H9 (cell line): ENCODE data around the gene FXN. TPM values are rescaled to one million over a fixed set of nuclear protein-coding genes. Genes with fewer than 3 reads are reported as not detected.
A peak's percentile ranks its signal among the peaks of the same experiment; 100 is the strongest.

Experiments used
- DNase-seq: peaks from one replicate; pipeline ENCODE4 v3.0.0-alpha.2; 2017
- H2AFZ ChIP-seq: one replicate; pipeline ENCODE4 v1.6.1; 2013; ENCODE audit warnings: mild to moderate bottlenecking, low read length, control low read depth, moderate library complexity
- H2AK5ac ChIP-seq: 2 replicates; pipeline ENCODE4 v1.6.1; 2013; ENCODE audit warnings: low read length, control low read depth, mixed read lengths; ENCODE audit not compliant: insufficient read length
- H2BK120ac ChIP-seq: one replicate; pipeline ENCODE4 v1.6.1; 2013; ENCODE audit warnings: low read depth, mild to moderate bottlenecking, low read length, control low read depth, inconsistent platforms; ENCODE audit not compliant: poor library complexity, severe bottlenecking
- H2BK12ac ChIP-seq: 2 replicates; pipeline ENCODE4 v1.6.1; 2013; ENCODE audit warnings: low read length, control low read depth, mixed read lengths, low read depth; ENCODE audit not compliant: insufficient read length
- H2BK15ac ChIP-seq: 2 replicates; pipeline ENCODE4 v1.6.1; 2013; ENCODE audit warnings: low read depth, low read length, control low read depth
- H2BK20ac ChIP-seq: one replicate; pipeline ENCODE4 v1.6.1; 2013; ENCODE audit warnings: low read depth, mild to moderate bottlenecking, low read length, control low read depth, inconsistent platforms; ENCODE audit not compliant: poor library complexity, severe bottlenecking
- H2BK5ac ChIP-seq: 2 replicates; pipeline ENCODE4 v1.6.1; 2013; ENCODE audit warnings: low read length, control low read depth, mixed read lengths; ENCODE audit not compliant: insufficient read length
- H3K14ac ChIP-seq: 2 replicates; pipeline ENCODE4 v1.6.1; 2013; ENCODE audit warnings: low read length, control low read depth; ENCODE audit not compliant: insufficient read depth
- H3K18ac ChIP-seq: 2 replicates; pipeline ENCODE4 v1.6.1; 2013; ENCODE audit warnings: low read depth, mild to moderate bottlenecking, mixed read lengths, low read length, control low read depth; ENCODE audit not compliant: insufficient read length
- H3K23ac ChIP-seq: 2 replicates; pipeline ENCODE4 v1.6.1; 2013; ENCODE audit warnings: low read length, control low read depth, mixed read lengths, low read depth; ENCODE audit not compliant: insufficient read length
- H3K23me2 ChIP-seq: 2 replicates; pipeline ENCODE4 v1.6.1; 2013; ENCODE audit warnings: low read depth, mild to moderate bottlenecking, mixed read lengths, low read length, control low read depth; ENCODE audit not compliant: insufficient read length, poor library complexity, severe bottlenecking
- H3K27ac ChIP-seq: 2 replicates; pipeline ENCODE4 v1.5.1; 2013; ENCODE audit warnings: low read length, control low read depth, mixed read lengths, low read depth; ENCODE audit not compliant: insufficient read length
- H3K27me3 ChIP-seq: 2 replicates; pipeline ENCODE4 v1.6.1; 2013; ENCODE audit warnings: low read length, control low read depth, inconsistent platforms; ENCODE audit not compliant: insufficient read depth
- H3K4ac ChIP-seq: 2 replicates; pipeline ENCODE4 v1.6.1; 2013; ENCODE audit warnings: low read depth, mild to moderate bottlenecking, control low read depth, inconsistent platforms, low read length, moderate library complexity
- H3K4me1 ChIP-seq: 2 replicates; pipeline ENCODE4 v1.6.1; 2013; ENCODE audit warnings: low read length, control low read depth, inconsistent platforms; ENCODE audit not compliant: insufficient read depth
- H3K4me2 ChIP-seq: 2 replicates; pipeline ENCODE4 v1.6.1; 2013; ENCODE audit warnings: low read length, control low read depth, mixed read lengths; ENCODE audit not compliant: insufficient read length, insufficient read depth
- H3K56ac ChIP-seq: 2 replicates; pipeline ENCODE4 v1.6.1; 2013; ENCODE audit warnings: low read depth, mild to moderate bottlenecking, mixed read lengths, low read length, control low read depth; ENCODE audit not compliant: insufficient read length
- H3K79me1 ChIP-seq: 2 replicates; pipeline ENCODE4 v1.6.1; 2013; ENCODE audit warnings: low read depth, mild to moderate bottlenecking, moderate library complexity, low read length, control low read depth, inconsistent platforms; ENCODE audit not compliant: insufficient read depth, poor library complexity, severe bottlenecking
- H3K79me2 ChIP-seq: 2 replicates; pipeline ENCODE4 v1.6.1; 2013; ENCODE audit warnings: low read length, control low read depth, inconsistent platforms; ENCODE audit not compliant: insufficient read depth
- H3K9ac ChIP-seq: 2 replicates; pipeline ENCODE4 v1.6.1; 2013; ENCODE audit warnings: low read length, control low read depth, mixed read lengths; ENCODE audit not compliant: insufficient read length; ENCODE audit errors: extremely low read depth
- H3K9me3 ChIP-seq: one replicate; pipeline ENCODE4 v1.6.1; 2013; ENCODE audit warnings: low read depth, low read length, inconsistent platforms; ENCODE audit not compliant: control insufficient read depth
- H3T11ph ChIP-seq: one replicate; pipeline ENCODE4 v1.6.1; 2013; ENCODE audit warnings: mild to moderate bottlenecking, low read length, control low read depth, inconsistent platforms
- H4K20me1 ChIP-seq: one replicate; pipeline ENCODE4 v1.6.1; 2013; ENCODE audit not compliant: control insufficient read depth, insufficient read length, insufficient read depth
- H4K5ac ChIP-seq: 2 replicates; pipeline ENCODE4 v1.6.1; 2013; ENCODE audit warnings: low read depth, mild to moderate bottlenecking, mixed read lengths, low read length, control low read depth; ENCODE audit not compliant: insufficient read length
- H4K8ac ChIP-seq: replicated peaks from 2 replicates; pipeline ENCODE4 v1.6.1; 2013; ENCODE audit warnings: low read length, control low read depth, mixed read lengths, low read depth; ENCODE audit not compliant: insufficient read length
- H4K91ac ChIP-seq: 2 replicates; pipeline ENCODE4 v1.6.1; 2013; ENCODE audit warnings: low read depth, mild to moderate bottlenecking, moderate library complexity, mixed read lengths, low read length, control low read depth; ENCODE audit not compliant: insufficient read length
- H3K27ac Mint-ChIP-seq, 3 experiments: 2 replicates in 2 of 3; 3 replicates in 1 of 3; pipeline ENCODE4 v1.8.0; 2020 to 2021; ENCODE audit warnings: mixed read lengths in 3 of 3, mild to moderate bottlenecking in 1 of 3, moderate library complexity in 1 of 3
- H3K27me3 Mint-ChIP-seq: 2 replicates; pipeline ENCODE4 v1.8.0; 2021; ENCODE audit warnings: low read depth, mild to moderate bottlenecking, moderate library complexity, mixed read lengths
- H3K36me3 Mint-ChIP-seq, 3 experiments: 2 replicates in 2 of 3; 3 replicates in 1 of 3; pipeline ENCODE4 v1.8.0; 2020 to 2021; ENCODE audit warnings: low read depth in 3 of 3, mixed read lengths in 3 of 3; ENCODE audit not compliant: insufficient read depth in 1 of 3
- H3K4me1 Mint-ChIP-seq, 2 experiments: 2 replicates each; pipeline ENCODE4 v1.8.0; 2020; ENCODE audit warnings: mixed read lengths in 2 of 2
- H3K4me3 Mint-ChIP-seq, 2 experiments: 2 replicates in 1 of 2; 3 replicates in 1 of 2; pipeline ENCODE4 v1.8.0; 2020 to 2021; ENCODE audit warnings: mild to moderate bottlenecking in 2 of 2, mixed read lengths in 2 of 2, moderate library complexity in 1 of 2
- H3K9me3 Mint-ChIP-seq, 2 experiments: 2 replicates in 1 of 2; 3 replicates in 1 of 2; pipeline ENCODE4 v1.8.0; 2020; ENCODE audit warnings: mild to moderate bottlenecking in 2 of 2, mixed read lengths in 2 of 2, moderate library complexity in 1 of 2
- CTCF ChIP-seq: fragments of 200-600 bp; sonication (generic); conservative IDR thresholded peaks from 3 replicates; pipeline ENCODE4 v1.8.0; 2021; ENCODE audit warnings: antibody characterized with exemption, mild to moderate bottlenecking
- WGBS: extraction: QIAGEN DNeasy Blood & Tissue Kit; methylation state at CpG from one replicate; pipeline ENCODE4 v1.1.7; 2013; ENCODE audit warnings: missing lambda C conversion rate, low lambda C conversion rate, mixed read lengths; ENCODE audit not compliant: insufficient read length; ENCODE audit errors: extremely low coverage; 5-methylcytosine and 5-hydroxymethylcytosine counted together
- total RNA-seq: library from RNA; stranded (reverse); gene quantifications from 2 replicates; pipeline ENCODE4 v1.2.1, GENCODE V29; 2021

Gene FXN
- total RNA-seq, 1 experiment from 2014 or later: 34.4 TPM

- Histone ChIP-seq H4K91ac (no peak overlapping the region), H3K14ac (no peak overlapping the region), H3K79me2 (no peaks in the 10 kb centered on the region), H4K8ac (no peak overlapping the region), H2BK120ac (no peak overlapping the region), H2BK20ac (no peak overlapping the region), H3K79me1 (no peaks in the 10 kb centered on the region), H3K23ac (no peak overlapping the region), H3K18ac (no peak overlapping the region), H2BK12ac (no peak overlapping the region), H2BK15ac (no peak overlapping the region), H2AFZ (no peak overlapping the region), H3K9me3 (no peaks in the 10 kb centered on the region), H3K4me1 (no peaks in the 10 kb centered on the region), H3K56ac (no peak overlapping the region), H4K20me1 (no peaks in the 10 kb centered on the region), H3K27ac (no peak overlapping the region), H2BK5ac (no peak overlapping the region), H3K27me3 (no peaks in the 10 kb centered on the region), H4K5ac (no peak overlapping the region), H3K4ac (no peak overlapping the region), H3K9ac (no peak overlapping the region), H2AK5ac (no peak overlapping the region), H3K4me2 (no peak overlapping the region), H3T11ph (no peak overlapping the region), H3K23me2 (no peaks in the 10 kb centered on the region)
- Mint-ChIP-seq H3K27ac (peak overlapping the region in 1 of 3 experiments; percentile 9; a peak in 2 of 7 replicates), H3K9me3 (no peaks in the 10 kb centered on the region), H3K36me3 (no peaks in the 10 kb centered on the region), H3K27me3 (no peaks in the 10 kb centered on the region; the same call in 1 of the 2 replicates), H3K4me3 (no peak overlapping the region), H3K4me1 (peaks cover 26 to 38% of the 10 kb centered on the region in 2 experiments)
- no peak for TF ChIP-seq CTCF
- no CpG with 5 or more reads among the region's 3 CpGs for WGBS
- DNase-seq: no peak
Observed at GRCh38 chr9:68997666-68998065, 37.9 kb upstream of the FXN start.
